Right atrium auricular region (tissue), 2 donors: ENCODE data around the gene AMPD1. TPM values are rescaled to one million over a fixed set of nuclear protein-coding genes. Genes with fewer than 3 reads are reported as not detected.

Source experiments
- DNase-seq: peaks from one replicate; pipeline ENCODE4 v3.0.0-alpha.2; 2019; ENCODE audit warnings: low spot score
- H3K27ac ChIP-seq, 2 donors: fragments of 200-600 bp; sonication (generic); 1 replicate in 1 of 2; 2 replicates in 1 of 2; pipeline ENCODE4 v1.5.1; 2016 to 2019
- H3K27me3 ChIP-seq, 2 donors: fragments of 200-600 bp; sonication (generic); one replicate each; pipeline versions ENCODE4 v1.5.1 to v1.6.0; 2017 to 2019
- H3K36me3 ChIP-seq: fragments of 200-600 bp; sonication (generic); one replicate; pipeline ENCODE4 v1.5.1; 2016
- H3K4me1 ChIP-seq, 2 donors: fragments of 200-600 bp; sonication (generic); one replicate each; pipeline versions ENCODE4 v1.5.1 to v1.6.0; 2017 to 2019
- H3K4me3 ChIP-seq, 2 donors: fragments of 200-600 bp; sonication (generic); 1 replicate in 1 of 2; 2 replicates in 1 of 2; pipeline ENCODE4 v1.5.1; 2017 to 2019; ENCODE audit warnings: mild to moderate bottlenecking in 1 of 2, moderate library complexity in 1 of 2
- H3K9me3 ChIP-seq, 2 donors: fragments of 200-600 bp; sonication (generic); one replicate each; pipeline ENCODE4 v1.5.1; 2019
- CTCF ChIP-seq, 2 donors: fragments of 200-600 bp; sonication (generic); IDR thresholded peaks; one replicate each; pipeline ENCODE4 v1.5.1; 2019; ENCODE audit warnings: antibody characterized with exemption in 2 of 2
- total RNA-seq, 2 donors: library from RNA; depleted of rRNA; stranded (reverse); fragments of >200 nt; gene quantifications; one replicate each; pipeline ENCODE4 v1.1.0, GENCODE V29; 2016

AMPD1 gene
- total RNA-seq, 2 donors from 2014 or later, result not detected

- TF ChIP-seq CTCF (IDR thresholded peaks at IDR 0.05), result no peak
- Histone ChIP-seq H3K4me3 (no peak overlapping the region), H3K9me3 (no peaks in the 10 kb centered on the region), H3K27me3 (no peaks in the 10 kb centered on the region), H3K4me1 (peaks cover 0 to 6% of the 10 kb centered on the region in 2 donors), H3K27ac (no peak overlapping the region), H3K36me3 (no peaks in the 10 kb centered on the region)
- DNase-seq, result no peak
Measured at GRCh38 chr1:114666954-114667353, 28.4 kb downstream of the AMPD1 start.

- Histone ChIP-seq H3K4me1 (no peaks in the 10 kb centered on the region), H3K9me3 (no peaks in the 10 kb centered on the region), H3K4me3 (no peak overlapping the region), H3K27me3 (no peaks in the 10 kb centered on the region), H3K36me3 (no peaks in the 10 kb centered on the region), H3K27ac (no peak overlapping the region)
- DNase-seq, result no peak
- no peak for TF ChIP-seq CTCF (IDR thresholded peaks at IDR 0.05)
Measured at GRCh38 chr1:114660238-114660637, 35.1 kb downstream of the AMPD1 start.

- no peak overlapping the region for H3K27ac ChIP-seq
- H3K4me3 ChIP-seq, result no peak overlapping the region
- H3K36me3 ChIP-seq, result no peaks in the 10 kb centered on the region
- H3K9me3 ChIP-seq, result no peaks in the 10 kb centered on the region
- no peaks in the 10 kb centered on the region for H3K4me1 ChIP-seq
- H3K27me3 ChIP-seq, result no peaks in the 10 kb centered on the region
- DNase-seq, result no peak
- TF ChIP-seq CTCF (IDR thresholded peaks at IDR 0.05), result no peak
Measured at GRCh38 chr1:114651893-114652292, 43.5 kb downstream of the AMPD1 start.

GRCh38 chr1:114648503-114648902 lies 46.8 kb downstream of the AMPD1 start:
- no peak for DNase-seq
- H3K36me3 ChIP-seq, result no peaks in the 10 kb centered on the region
- TF ChIP-seq CTCF (IDR thresholded peaks at IDR 0.05), result no peak

GRCh38 chr1:114641377-114641776 lies 54.0 kb downstream of the AMPD1 start:
- no peak for TF ChIP-seq CTCF (IDR thresholded peaks at IDR 0.05)
- Histone ChIP-seq H3K36me3 (no peaks in the 10 kb centered on the region), H3K27me3 (no peaks in the 10 kb centered on the region), H3K4me1 (no peaks in the 10 kb centered on the region), H3K27ac (no peak overlapping the region), H3K9me3 (no peaks in the 10 kb centered on the region), H3K4me3 (no peak overlapping the region)
- no peak for DNase-seq

More at GRCh38 chr1:114648503-114648902, 46.8 kb downstream of the AMPD1 start:
- H3K4me1 ChIP-seq, result no peaks in the 10 kb centered on the region
- no peaks in the 10 kb centered on the region for H3K9me3 ChIP-seq
- no peaks in the 10 kb centered on the region for H3K27me3 ChIP-seq
- no peak overlapping the region for H3K27ac ChIP-seq
- no peak overlapping the region for H3K4me3 ChIP-seq

GRCh38 chr1:114638910-114639309 lies 56.4 kb downstream of the AMPD1 start:
- no peak overlapping the region for H3K4me3 ChIP-seq
- TF ChIP-seq CTCF (IDR thresholded peaks at IDR 0.05), result no peak
- H3K9me3 ChIP-seq, result no peaks in the 10 kb centered on the region
- no peaks in the 10 kb centered on the region for H3K36me3 ChIP-seq
- no peaks in the 10 kb centered on the region for H3K27me3 ChIP-seq
- H3K27ac ChIP-seq, result no peak overlapping the region
- DNase-seq, result no peak
- H3K4me1 ChIP-seq, result no peaks in the 10 kb centered on the region
